NCI-H1092 treated with DMSO at 0.1 percent for 48 hours (cell line): ENCODE measurements around the gene CDS1.
A peak's percentile ranks its signal among the peaks of the same experiment; 100 is the strongest.
"Not testable (repeated sequence)": the region's sequence is repeated elsewhere in the genome, so short reads cannot be mapped to it uniquely, and the experiment has no call there.

Source experiments
- DNase-seq: peaks from one replicate; lab custom pipeline; 2025; lab: John Stamatoyannopoulos, UW

CDS1 gene

DNA sequence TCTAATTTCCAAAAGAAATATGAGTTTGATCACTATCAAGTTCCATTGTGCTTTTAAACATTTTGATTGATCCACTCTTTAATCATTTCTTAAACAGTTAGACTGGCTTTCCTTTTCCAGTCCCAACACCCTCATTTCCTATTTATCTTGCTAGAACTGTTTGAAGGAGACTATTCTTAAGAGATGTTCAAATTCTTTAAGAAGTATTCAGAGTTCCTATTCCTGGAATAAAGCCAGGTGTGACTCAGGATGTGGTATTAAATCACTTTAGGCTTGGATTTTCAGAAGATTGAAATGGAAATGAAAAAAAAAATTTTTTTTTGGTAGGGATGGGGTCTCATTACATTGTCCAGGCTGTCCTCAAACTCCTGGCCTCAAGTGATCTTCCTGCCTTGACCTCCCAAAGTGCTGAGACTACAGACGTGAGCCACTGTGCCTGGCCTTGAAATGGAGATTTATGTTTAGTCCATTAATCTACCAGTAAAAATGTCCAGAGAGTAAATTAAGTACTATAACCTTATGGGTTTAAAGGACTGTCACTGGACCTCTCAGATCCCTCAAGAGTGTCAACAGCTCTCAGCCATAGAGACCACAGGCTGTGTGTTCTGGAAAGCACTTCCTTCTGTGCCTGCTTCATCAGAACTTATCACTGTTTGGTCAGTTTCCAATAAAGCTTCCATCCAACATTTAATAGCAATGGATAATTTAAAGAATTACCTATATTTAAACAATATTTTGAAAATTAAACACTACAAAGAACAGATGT, 90.7 kb downstream of the CDS1 start:
- DNase-seq, result no peak

DNA sequence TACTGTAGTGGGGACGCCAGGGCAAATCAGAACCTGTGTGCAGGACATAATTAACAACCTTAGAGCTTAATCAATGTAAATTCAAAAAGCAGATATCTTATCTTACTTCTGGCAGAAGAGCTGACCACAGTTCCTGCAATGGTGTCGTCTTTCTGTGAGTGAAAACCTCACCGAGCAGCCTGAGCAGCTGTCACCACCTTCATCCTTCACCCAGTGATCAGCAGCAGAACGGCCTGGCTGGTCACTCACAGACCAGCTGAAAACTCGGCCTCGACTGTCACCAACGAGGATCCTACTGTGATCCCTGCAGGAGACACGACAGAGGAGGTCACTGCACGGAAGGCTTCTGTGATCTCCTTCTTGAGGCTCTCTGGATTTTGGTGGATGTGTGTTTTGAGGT, 94.2 kb downstream of the CDS1 start:
- no peak for DNase-seq

DNA sequence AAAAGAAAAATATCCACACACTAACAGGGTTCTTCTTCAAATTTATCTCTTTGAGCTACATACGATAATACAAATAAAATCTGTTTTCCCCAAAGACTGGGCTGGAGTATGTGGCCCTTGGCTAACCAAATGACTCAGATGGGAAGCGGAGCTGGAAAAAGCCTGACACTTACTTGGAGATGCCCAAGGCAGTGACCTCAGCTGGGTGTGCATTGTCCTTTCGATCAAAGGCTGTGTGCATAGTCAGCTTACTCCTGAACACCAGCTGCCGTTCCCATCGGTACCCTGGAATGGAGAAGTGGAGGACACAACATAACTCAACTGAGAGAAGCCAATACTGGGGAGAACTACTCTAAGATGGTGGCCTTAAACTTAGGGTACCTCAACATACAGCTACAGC, 95.1 kb downstream of the CDS1 start:
- DNase-seq, result no peak

DNA sequence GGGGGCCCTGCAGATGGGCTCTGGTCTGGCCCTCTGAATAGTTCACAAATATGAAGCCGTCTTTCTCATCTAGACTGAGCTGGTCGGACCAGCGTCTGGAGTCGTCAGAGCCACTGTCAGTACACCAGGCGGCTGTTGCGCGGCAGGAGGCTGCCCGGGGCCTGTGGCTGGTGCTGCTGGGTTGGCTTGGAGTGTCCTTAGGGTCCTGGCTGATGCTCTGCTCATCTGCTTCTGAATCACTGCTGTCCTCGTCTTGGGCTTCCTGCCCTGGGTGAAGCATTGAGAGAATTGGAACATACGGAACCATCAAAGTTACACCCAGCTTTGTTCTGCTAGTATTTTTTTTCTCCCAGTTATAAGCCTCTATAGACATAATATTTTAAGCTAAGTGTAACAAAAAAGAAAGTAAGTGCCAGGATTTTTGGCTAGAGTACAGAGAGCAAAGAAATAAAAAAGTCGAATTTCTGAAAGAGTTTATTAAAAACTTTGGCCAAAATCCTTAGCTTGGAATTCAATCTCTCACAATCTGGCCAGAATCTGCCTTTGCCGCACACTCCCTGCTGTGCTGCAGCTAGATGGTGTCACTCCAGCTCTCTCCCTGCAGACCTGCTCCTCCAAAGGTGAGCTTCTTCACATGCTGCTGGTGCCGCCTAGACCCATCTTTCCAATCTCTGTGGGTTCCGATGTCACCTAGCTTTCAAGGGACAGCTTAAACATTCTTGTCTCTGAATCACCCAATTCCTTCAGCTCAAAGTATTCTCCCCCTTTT, 96.2 kb downstream of the CDS1 start:
- DNase-seq, result no peak

DNA sequence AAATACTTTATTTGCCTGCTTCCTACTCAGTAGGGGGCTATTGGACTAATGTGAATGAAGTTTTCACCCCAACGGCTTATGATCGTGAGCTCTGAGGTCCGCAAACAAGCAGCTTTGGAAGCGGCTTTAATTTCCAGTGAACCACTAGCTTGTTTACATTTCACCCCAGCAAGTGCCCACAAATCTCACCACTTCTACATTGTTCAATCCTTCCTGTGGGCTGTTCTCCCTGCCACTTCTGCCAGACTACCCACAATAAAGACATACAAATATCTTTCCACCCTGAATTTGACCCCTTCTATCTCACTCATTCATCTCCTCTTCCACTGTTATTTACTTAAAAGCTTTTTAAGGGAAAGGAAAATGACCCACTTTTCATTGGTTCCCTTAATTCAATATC, 98.0 kb downstream of the CDS1 start:
- DNase-seq, result peak; percentile 14

DNA sequence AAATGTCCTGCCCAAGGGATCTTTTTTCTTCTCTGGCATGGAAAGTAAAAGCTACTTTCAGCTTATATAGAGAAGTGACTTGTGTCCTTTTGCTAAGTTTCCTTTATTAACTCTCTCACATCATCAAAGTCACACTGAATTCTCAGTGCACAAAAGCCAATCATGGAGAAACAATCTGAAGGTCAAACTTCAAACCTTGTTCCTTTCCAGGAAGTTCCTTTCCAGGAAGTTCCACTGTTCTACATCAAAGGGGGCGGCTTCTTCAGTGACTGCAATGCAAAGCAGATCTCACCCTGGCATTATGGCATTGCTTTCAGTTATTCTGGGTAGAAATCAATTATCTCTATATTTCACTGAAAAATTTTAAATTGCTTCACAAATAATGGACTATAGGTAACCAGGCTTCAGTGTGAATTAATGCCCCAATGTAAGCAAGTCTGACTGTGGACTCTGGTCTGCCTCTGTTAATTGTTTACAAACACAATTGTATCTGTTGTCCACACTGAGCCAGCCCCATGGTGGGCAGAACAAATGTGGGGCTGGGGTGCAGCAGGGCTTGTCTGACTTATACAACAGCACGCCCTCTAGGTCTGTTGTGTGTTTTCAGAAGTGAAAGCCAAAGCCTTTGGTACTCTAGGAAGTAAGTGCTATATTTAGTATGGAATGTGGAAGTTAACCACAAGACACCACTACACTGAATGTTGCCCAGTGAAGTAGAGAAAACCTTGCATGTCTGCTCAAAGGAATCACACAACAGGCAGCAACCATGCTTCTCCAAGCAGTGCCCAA, 98.8 kb downstream of the CDS1 start:
- DNase-seq, result no peak

DNA sequence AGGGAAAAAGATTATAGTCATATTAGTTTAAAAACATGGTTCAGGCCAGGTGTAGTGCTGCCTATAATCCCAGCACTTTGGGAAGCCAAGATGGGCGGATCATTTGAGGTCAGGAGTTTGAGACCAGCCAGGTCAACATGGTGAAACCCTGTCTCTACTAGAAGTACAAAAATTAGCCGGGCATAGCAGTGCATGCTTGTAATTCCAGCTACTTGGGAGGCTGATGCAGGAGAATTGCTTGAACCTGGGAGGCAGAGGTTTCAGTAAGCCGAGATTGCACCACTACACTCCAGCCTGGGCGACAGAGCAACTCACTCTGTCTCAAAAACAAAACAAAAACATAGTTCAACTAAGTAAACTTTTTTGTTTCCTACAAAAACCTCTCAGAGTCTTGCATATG, 99.7 kb downstream of the CDS1 start:
- DNase-seq, result not testable (repeated sequence)

DNA sequence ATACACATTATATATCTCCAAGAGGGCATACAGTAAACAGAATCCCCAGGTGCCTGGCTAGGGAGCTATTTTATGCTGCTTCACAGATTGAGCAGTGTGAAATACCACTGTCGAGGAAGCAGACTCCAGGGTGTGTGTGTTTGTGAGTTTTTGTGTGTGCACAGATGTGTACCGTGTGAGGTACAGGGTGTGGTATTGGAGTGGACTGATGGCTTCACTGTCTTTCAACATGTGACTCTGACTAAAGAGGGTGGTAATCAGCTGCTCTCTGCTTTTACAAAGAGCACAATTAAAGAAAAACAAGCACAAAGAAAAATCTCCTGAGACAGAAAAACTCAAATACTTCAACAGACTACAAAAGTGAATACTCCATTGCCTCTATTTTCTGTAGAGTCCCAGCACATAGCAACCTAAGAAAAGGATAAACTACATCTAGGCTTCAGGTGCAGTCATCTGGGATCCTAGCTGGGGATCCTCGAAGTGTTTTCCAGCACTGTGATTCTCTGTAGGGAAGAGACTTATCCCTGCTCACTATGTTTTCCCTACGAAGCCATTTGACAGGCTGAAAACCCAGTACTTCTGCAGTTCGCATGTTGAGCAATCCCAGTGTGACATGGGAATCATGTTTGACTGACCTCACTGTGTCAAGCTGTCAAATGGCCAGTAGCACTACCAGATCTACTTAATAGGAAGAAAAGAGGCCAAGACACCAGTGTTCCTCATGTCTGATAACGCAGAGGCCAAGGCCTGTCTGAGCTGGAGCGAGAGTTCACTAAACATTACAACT, 100.3 kb downstream of the CDS1 start:
- DNase-seq, result no peak

DNA sequence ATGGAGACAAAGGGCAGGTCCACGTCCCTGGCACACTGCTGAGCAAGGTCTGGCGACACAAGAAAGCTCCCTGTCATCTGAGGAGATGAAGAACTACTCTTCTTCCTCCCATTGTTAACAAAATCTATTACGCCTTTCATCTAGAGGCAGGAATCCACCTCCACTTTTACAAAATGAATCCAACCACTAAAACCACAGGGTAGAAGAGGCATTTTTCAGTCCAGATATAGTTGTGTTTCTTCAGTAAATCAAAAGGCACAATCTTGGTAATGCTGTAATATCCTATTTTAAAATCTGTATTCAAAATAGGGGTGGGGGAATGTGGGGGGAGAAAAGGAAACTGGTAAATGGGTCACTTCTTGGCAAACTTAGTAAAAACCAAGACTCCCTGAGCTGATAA, 101.4 kb downstream of the CDS1 start:
- DNase-seq, result no peak

DNA sequence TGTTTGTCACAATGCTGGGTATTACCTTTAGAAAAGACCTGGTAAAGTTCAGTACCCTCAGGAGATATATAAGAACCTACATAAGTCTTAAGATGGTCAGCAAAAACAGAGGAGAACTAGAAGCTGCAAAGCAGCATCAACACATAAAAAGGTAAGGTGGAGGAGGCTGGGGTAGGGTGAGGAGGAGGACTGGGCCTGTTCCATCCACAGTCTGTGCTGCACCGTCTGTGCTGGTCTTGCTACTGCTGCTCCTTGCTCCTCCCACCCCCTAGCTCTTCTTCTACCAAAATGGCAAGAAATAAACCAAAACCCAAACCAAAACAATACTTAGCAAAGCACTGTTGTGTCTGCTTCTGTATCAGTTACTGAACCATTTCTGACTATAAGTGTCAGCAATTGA, 102.2 kb downstream of the CDS1 start:
- DNase-seq, result no peak

DNA sequence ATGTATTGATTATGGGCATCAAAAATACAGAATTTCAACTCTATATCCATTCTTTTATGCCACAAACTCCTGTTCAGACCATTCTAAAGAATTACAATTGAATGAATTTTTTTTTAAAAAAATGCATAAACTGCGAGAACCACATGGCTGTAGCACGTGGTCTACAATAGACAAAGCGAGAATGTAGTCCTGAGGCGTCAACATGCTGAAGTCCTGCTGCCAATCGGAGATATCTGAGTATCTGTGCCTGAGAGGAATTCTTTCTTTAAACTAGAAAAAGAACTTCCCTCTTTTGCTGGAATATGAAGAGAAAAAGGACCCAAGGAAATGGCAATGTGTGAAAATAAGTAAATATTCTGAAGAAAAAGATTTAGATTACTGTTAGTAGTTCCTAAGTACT, 105.7 kb downstream of the CDS1 start:
- no peak for DNase-seq

DNA sequence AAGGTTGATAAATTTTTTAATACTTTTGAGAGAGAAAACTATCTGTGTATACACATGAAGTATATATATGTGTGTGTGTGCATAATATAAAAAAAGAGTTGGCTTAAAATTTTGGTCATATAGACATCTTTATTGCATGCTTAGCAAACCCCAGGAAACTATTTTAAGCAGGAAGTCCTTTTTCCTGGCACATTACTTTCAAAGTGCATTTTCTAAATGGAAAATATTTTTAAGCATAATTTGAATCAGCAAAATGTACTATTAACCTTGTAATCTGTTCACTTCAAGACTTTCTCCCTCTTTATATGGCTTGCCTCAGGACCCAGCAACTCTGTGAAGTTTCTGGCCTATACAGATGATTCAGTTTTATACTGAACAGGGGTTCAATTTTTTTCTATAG, 106.3 kb downstream of the CDS1 start:
- DNase-seq, result no peak

DNA sequence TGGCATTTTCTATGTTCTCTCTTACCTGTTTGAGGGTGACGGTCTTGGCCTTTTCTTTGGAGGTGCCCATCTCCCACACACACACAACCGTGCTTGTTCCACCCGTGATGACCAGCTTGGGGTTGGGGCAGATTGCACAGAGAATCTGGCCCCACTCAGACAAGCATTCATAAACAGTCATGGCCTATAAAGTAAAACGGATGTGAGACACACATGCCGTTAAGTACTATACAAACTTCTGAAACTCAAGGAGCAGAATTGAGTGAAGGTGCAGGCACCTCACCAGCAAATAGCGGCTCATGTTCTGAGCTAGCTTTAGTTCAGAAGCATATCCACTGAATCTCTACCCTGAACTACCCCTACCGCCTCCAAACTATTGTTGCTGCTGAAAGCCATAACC, 107.6 kb downstream of the CDS1 start:
- DNase-seq, result no peak

DNA sequence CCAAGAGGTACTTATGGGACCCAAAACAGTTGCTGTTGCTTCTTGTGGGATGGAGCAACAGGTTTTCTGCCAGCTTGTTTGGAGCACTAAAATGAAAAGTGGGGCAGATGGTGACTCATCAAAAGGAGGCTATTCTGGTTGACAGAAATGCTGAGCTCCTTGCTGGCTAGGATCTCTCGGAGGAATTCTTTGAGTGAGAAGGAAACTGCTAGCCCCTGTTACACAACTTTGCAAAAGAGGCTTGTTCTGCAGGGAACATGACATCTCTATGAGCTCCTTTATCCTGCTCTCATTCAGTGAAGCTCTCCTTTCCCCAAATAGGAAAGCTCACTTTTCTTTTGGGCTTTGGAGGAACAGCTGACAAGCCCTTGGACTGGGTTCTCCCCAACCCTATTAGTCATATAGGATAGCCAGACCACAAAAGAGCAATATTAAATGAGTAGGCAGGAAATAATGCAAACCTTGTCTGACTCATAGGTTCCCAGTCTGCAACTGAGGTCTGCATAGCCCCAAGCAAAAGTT, 108.3 kb downstream of the CDS1 start:
- no peak for DNase-seq

DNA sequence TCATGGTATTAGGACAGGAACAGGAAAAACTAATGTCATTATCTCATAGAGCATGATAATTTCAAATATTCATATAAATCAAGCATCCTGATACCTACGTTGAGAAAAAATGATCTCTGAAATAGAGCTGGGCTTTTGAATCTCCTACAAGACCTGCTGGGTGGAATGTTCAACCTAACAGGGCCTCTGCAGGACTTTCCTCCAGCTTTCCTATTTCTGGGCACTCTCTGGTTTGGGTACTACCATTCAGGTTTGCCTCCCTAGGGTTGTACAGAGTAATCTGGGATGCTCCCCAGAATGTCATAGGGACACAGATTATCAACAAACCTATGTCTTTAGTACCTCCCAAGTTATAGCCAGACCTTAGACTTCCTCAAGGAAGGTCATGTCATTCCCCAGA, 108.9 kb downstream of the CDS1 start:
- no peak for DNase-seq

DNA sequence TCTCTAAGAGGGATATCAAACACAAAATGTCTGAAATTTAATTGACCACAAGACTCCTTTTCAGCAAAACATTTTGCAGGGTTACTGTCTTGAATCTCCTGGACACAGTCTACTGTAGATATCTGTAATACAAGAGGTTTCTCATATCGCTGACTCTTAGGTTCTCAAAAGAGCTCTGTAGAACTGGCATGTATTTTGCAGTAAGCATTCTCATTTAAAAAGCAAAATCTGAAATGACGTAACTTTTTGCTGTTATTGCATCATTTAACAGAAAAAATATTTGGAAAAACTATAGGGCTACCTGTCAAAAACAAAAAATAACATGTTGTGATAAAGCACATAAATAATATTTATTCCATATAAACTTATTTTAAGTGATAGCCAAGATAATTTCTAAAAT, 114.2 kb downstream of the CDS1 start:
- DNase-seq, result no peak

DNA sequence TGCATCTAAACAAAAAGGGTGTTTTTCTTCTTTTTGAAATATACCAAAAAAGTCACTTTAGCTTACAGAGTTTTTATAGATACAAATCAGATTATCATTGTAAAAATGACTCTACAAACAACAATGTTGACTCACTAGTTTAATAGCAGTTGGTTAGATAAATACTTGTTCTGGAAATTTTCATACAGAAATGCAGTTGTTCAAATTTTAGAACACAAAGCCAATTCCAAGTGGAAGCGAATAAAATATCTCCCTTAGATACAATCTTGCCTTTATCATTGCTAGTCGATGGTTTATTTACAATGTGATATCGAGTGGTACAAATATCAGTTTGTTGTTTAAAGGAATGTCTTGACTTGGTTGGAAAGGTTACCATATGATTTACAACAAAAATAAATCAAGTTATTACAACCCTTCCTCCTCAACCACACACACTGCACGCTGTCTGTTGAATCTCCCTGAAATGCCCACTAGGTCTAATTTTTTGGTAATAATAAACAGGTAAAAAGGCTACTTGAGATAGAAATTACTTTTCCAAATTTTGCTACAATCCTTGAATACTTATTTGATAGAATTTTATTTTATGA, 114.8 kb downstream of the CDS1 start:
- DNase-seq, result no peak

DNA sequence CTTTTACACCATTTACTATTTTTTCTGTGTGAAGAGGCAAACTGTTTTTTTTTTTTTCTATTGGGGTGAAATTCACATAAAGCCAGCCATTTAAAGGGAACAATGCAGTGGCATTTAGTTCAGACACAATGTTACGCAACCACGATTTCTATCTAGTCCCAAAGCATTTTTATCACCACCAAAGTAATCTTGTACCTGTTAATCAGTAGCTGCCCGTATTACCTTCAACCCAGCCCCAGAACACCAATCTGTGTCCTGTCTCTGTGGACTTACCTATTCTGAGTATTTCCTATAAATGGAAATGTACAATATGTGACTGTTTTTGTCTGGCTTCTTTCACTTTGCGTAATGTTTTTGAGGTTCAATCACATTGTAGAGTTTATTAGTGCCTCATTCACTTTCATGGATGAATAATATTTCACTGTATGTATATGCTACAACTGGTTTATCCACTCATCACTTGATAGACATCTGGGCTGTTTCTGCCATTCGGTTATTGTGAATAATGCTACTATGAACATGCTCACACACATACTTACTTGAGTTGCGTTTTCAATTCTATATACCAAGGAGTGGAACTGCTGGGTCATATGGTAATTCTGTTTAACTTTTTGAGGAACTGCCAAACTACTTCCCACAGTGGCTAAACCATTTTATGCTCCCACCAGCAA, 116.2 kb downstream of the CDS1 start:
- no peak for DNase-seq
